Skin epidermis (tissue), 12 donors: ENCODE results near the gene R3HCC1L.

Experiments
- H3K27ac ChIP-seq, 21 experiments: fragments of 200-600 bp; sonication (generic) in 11 of 21; one replicate each; pipeline ENCODE4 v1.5.0; 2020; ENCODE audit warnings: mild to moderate bottlenecking in 3 of 21, inconsistent platforms in 2 of 21, moderate library complexity in 2 of 21
- H3K4me3 ChIP-seq, 7 experiments: fragments of 200-600 bp; sonication (generic) in 2 of 7; one replicate each; pipeline ENCODE4 v1.5.0; 2020; ENCODE audit warnings: inconsistent platforms in 2 of 7, mild to moderate bottlenecking in 2 of 7, moderate library complexity in 1 of 7

Gene R3HCC1L

DNA sequence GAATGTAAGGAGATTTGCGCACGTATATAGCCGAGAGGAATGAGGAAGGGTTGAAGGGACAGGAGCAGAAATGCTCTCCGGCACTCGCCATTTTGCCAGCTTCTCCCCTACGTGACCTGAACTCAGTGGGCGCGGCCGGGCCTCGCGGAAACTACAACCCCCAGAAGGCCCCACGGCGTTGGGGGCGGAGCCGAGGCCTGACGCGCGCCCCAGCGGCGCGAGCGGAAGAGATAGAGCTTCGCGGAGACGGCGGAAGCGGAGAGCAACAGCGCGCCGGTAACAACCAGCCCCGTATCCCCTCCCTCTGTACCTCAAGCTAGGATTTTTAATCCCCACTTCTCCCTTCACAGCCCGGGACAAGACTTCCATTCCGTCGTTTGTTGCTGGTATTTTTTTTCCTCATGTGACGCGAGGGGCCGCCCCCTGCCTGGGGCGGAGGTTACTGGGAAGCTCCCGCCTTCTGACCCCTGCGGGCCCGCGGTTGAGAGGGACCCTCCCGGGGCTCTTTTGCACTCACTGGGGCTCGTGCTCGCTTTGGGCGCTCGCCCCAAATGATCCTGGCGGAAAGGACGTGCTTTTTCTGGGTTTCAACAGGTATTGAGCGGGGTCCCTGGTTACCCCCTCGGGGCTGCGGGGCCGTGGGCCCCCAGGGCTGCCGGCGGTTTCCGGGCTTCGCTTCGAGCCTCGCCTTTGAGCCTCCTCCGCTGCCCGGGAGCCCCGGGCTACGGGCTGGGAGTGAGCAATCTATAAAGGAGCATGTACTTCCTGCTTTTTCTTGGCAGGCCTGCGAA lies at the start of gene R3HCC1L:
TSS of gene R3HCC1L (plus strand) at position 227 of the 791 bp plus-strand sequence. CDS start 73,458 bp downstream, outside the sequence.
- peak within 1 kb of the TSS; percentile 73 to 99 (median 97) for H3K27ac ChIP-seq
- peak within 1 kb of the TSS; percentile 58 to 98 (median 85) for H3K4me3 ChIP-seq

GRCh38 chr10:98085238-98085637 lies 49.2 kb upstream of the R3HCC1L start:
- Histone ChIP-seq H3K4me3 (no peak overlapping the region), H3K27ac (no peak overlapping the region)

DNA sequence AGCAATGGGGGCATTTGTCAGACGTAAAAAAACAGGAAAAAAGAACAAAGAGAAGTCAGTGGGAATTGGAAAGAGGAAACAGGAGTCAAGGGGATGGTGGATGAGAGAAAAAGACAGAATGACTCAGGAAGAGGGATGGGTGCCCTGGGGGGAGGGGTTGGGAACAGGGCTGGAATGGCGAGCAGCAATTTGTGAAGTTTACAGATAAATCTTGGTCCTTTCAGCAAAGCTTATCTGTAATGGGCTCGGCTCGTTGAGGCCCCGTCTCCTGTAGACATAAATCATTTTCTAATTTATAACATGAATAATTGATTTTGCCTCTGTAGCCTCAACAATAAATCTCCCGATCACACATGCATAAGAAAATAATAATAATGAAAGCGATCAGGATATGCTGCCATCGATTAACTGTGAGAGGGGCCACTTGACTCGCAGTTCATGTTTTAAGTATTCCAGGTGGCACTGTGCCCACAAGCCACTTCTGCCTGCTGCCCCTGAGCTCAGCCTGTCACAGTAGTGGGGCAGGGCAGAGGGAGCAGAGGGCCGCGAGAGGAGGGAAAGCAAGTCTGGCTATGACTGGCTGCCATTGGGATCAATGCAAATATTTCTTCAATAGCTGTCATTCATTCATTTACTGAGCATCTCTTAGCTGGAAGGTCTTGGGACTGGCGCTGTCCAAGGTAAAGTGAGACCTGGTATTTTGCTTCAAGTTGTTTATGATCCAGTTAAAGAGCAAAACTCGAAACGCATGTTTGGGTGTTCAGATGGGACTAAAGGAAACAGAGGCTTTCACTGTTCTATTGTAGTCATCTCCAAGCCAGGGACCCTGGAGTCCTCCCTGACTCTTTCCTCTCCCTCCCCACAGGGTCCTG lies 47.4 kb upstream of the R3HCC1L start:
- H3K4me3 ChIP-seq: no peak overlapping the region
- H3K27ac ChIP-seq: no peak overlapping the region

GRCh38 chr10:98088186-98088971 lies 46.1 kb upstream of the R3HCC1L start:
- H3K4me3 ChIP-seq: no peak overlapping the region
- no peak overlapping the region for H3K27ac ChIP-seq

DNA sequence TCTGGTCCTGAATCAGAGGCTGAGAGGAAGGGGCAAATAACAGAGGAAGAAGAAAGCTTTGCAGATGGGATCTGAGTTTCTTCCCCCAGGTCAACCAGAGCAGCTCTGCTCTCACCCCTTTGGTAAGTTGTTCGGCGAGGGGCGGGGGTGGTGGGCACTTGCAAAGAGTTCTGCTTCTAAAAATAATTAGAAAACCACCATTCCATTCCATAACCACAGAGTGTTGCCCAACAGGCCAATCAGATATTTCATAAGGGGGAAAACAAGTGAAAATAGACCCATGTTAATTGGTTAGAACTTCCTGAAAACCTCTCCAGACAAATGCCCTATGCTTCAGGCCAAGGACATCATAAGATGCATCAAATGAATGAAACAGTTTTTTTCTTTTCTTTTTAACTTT lies 43.6 kb upstream of the R3HCC1L start:
- Histone ChIP-seq H3K27ac (no peak overlapping the region), H3K4me3 (no peak overlapping the region)

GRCh38 chr10:98096316-98096715 lies 38.1 kb upstream of the R3HCC1L start:
- H3K27ac ChIP-seq: no peak overlapping the region
- no peak overlapping the region for H3K4me3 ChIP-seq

DNA sequence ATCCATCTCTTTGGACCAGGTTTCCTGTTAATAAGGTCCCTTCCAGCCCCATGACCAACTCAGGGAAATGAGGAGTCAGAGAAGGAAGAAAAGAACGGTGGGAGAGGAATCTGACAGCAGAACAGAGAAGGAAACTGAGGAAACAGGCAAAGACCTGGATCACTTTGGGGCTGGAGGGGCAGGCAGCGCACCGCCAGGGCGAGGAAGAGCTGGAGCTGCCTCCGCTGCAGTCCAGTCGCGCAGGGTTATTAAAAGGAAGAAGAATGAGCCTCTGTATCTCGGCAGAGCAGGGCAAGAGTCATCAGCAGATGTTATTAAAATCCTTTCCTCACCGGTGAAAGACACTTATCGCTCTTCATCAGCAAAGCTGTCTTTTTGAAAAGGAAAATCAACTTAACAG lies 37.7 kb upstream of the R3HCC1L start:
- no peak overlapping the region for H3K4me3 ChIP-seq
- no peak overlapping the region for H3K27ac ChIP-seq

DNA sequence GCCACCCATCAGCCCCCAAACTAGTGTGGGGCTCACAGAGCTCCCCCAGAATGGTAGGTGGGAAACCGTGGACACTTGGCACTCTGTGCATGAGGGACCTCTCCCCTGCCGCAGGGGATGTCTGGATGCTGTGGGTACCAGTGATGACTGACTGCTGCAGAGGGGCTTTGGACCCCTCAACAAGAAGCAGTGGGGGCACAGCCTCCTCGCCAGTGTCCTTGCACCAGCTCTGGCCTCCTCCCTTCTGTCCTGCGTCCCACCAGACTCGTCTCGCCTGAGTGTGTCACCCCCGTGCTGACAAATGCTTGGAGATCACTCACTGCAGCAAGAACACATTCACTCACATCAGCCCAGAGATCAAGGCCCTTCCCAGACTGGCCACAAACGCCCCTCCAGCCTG lies 37.3 kb upstream of the R3HCC1L start:
- no peak overlapping the region for H3K27ac ChIP-seq
- H3K4me3 ChIP-seq: no peak overlapping the region

DNA sequence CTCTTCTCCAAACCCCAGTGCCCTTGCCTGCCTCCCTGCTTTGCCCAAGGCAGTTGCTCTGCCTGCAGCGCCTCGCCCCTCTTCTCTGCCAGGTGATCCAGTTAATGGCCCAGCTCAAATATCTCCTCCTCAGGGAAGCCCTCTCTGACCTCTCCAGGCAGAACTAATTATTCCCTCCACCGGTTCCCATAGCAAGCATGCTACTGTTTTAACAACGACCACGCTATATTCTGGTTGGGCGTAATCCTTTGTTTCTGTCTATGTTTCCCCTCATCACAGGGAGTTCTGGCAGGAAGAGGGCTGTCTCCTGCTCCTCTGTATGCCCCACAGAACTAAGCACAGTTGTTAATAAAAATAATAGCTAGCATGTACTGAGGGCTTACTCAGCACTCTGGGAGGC lies 36.8 kb upstream of the R3HCC1L start:
- Histone ChIP-seq H3K4me3 (no peak overlapping the region), H3K27ac (no peak overlapping the region)

DNA sequence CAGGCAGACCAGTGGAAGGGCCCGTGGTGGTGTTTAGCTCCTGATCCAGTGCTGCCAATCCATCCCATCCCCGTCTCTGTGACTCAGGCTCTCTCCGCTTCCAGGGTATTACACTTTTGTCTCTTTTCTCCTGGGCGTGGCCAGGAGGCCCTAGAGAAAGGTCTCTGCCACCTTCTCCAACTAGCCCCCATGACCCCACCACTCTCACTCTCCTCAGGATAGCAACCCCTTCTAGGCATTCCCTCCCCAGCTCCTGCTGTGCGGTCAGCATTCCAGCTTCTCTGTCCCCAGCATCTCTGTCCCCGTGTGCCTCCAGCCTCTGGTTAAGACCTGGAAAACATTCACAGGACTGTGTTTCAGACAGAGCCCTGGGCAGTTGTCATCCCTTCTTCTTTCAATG lies 36.2 kb upstream of the R3HCC1L start:
- no peak overlapping the region for H3K27ac ChIP-seq
- H3K4me3 ChIP-seq: no peak overlapping the region

DNA sequence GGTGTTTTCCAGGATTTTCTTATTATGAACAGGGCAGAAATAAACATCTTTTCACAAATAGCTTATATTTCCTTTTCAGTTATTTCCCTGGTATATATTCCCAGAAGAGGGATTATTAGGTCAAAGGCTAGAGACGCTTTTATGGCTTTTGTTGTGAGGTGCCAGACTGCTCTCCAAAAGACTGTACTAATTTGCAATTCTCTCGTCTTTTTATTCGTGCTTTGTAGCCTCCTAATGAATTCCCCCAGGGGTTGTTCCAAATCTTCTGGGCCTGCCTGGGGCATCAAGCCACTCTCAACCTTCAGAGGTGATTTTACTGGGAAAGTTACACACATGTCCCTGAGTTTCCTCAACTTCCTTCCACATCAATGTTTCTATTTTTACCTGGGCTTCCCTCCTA lies 34.0 kb upstream of the R3HCC1L start:
- no peak overlapping the region for H3K27ac ChIP-seq

DNA sequence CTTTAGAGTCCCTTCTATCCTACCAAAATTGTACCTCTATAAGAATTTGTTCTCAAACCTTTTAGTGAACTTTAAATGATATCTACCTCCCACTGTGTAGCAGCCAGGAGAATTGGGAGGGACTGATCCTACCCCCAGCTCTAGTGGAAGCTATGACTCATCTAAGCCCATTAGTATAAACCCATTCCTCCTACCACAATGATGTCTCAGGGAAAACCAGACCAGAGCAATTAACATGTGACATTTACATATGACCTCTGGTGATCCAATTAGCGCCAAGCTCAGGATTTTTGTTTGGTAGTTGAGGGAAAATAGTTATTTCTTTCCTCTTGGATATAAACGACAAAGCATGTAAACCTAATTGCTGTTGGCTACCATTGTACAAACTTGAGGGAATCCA lies 33.1 kb upstream of the R3HCC1L start:
- no peak overlapping the region for H3K27ac ChIP-seq
- no peak overlapping the region for H3K4me3 ChIP-seq

More for the DNA sequence above, 34.0 kb upstream of the R3HCC1L start:
- H3K4me3 ChIP-seq: no peak overlapping the region

- H3K4me3 ChIP-seq: no peak overlapping the region
- H3K27ac ChIP-seq: no peak overlapping the region
Observed at GRCh38 chr10:98104125-98104524, 30.3 kb upstream of the R3HCC1L start.

DNA sequence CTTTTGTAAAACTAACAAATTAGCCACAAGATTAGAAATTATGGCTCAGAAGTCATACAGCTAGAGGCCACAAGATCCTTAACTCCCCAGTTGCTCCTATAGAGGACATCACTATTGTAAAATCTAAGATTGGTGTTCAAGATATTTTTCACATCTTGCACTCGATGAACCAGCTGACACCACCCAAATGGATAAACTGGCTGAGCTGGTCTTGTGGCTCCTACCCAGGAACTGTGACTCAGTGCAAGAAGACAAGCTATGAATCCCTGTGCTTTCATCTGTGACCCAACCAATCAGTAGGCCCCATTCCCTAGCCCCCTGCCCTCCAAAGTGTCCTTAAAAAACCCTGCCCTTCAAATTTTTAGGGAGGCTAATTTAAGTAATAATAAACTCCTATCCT lies 27.9 kb upstream of the R3HCC1L start:
- no peak overlapping the region for H3K27ac ChIP-seq
- no peak overlapping the region for H3K4me3 ChIP-seq

DNA sequence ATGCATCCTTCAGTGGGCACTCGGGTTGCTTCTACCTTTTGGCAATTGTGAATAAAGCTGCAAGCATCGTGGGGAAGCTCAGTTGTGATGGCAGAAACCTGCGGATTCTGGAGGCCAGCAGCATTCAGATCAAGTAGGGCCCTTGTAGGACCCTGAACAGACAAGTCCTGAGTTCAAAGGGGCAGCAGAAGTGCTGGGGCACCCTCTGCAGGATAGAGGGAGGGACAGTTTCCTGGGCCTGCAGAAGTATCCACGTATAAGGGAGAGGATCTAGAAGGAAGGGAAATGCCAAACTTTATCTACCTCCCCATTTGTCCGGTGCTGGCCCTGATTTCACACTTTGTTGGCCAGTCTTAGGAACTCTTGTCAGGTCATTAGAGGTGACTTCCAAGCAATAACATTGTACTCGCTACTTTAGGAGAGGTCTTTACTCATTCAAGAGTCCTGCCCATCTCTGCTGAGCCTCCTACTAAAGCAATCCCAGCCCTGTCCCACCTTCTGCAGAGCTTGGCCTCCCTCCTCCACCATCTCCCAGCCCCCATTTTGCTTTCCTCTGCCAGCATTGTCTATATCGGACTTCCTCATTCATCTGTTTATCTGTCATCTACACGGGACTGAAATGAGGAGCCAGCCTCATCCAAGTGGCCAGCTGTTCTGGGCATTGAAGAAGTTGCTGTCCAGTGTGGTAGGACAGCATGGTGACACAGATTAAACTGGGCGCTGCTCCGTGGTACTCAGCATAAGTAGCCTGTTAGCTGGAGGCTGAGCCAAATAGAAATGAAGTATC lies 26.6 kb upstream of the R3HCC1L start:
- H3K4me3 ChIP-seq: no peak overlapping the region
- no peak overlapping the region for H3K27ac ChIP-seq

DNA sequence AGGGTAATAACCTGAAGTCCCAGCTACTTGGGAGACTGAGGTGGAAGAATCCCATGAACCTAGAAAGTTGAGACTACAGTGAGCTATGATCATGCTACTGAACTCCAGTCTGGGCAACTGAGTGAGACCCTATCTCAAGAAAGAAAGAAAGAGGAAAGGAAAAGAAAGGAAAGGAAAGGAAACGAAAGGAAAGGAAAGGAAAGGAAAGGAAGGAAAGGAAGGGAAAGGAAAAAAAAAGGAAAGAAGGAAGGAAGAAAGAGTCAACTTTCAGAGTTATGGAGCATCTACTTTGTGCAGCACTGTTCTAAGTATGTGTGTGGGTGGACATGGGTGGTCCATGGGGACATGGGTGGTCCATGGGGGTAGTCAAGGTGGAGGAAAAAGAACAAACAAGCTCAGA lies 24.1 kb upstream of the R3HCC1L start:
- Histone ChIP-seq H3K27ac (no peak overlapping the region), H3K4me3 (no peak overlapping the region)

DNA sequence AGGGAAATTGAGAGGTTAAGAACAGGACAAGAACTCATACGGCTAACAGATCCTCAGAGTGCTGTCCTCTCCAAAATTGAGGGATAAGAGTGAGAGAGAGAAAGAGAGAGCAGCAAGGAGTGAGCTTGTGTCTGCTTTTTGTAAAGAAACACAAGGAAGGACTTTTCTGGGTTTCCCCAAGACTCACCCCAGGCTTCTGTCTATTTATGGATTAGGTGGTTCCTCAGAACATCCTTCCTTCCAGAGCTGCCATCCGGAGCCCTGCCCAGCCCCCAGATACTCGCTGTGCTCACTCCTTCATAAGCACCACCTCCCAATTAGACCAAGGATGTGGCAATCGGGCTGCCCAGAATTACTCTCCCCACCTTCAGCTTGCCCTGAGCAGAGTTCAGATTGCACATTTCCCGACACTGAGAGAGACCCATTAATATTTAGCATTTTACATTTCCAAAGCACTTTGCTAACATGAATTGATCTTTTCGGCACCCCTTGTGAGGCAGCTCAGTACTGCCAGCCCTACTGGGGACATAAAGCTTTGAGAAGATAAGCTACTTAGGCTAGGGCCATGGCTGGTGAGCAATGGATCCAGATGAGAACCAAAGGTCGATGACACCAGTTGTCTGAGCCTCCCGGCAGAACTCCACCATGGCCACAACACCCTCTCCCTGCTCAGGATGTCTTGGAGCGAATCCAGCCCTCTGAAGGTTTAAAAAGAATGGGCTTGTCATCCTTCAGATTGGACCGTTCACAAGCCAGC lies 19.2 kb upstream of the R3HCC1L start:
- Histone ChIP-seq H3K27ac (no peak overlapping the region), H3K4me3 (no peak overlapping the region)

DNA sequence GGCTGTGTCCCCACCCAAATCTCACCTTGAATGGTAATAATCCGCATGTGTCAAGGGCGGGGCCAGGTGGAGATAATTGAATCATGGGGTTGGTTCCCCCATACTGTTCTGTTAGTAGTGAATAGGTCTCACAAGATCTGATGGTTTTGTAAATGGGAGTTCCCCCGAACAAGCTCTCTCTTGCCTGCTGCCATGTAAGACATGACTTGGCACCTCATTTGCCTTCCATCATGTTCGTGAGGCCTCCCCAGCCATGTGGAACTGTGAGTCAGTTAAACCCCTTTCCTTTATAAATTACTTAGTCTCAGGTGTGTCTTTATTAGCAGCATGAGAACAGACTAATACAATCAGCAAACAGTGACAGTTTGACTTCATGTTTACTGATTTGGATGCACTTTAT lies 14.6 kb upstream of the R3HCC1L start:
- Histone ChIP-seq H3K27ac (no peak overlapping the region), H3K4me3 (no peak overlapping the region)
